Esophagus (tissue), 2 donors: Measurements from ENCODE around the gene DLGAP4. TPM values are rescaled to one million over a fixed set of nuclear protein-coding genes. Genes with fewer than 3 reads are reported as not detected.

Experiments used
- H3K27ac ChIP-seq, 2 donors: one replicate each; pipeline ENCODE4 v1.5.1; 2013; ENCODE audit warnings: low read depth in 2 of 2, mild to moderate bottlenecking in 2 of 2, inconsistent platforms in 1 of 2, low read length in 1 of 2, moderate library complexity in 1 of 2
- H3K27me3 ChIP-seq, 2 donors: one replicate each; pipeline ENCODE4 v1.6.1; 2013; ENCODE audit warnings: low read length in 2 of 2, control low read depth in 1 of 2, mild to moderate bottlenecking in 1 of 2; ENCODE audit not compliant: insufficient read depth in 2 of 2, control insufficient read depth in 1 of 2
- H3K36me3 ChIP-seq, 2 donors: one replicate each; pipeline ENCODE4 v1.6.1; 2013; ENCODE audit warnings: low read length in 1 of 2; ENCODE audit not compliant: control insufficient read depth in 2 of 2, insufficient read depth in 2 of 2
- H3K4me1 ChIP-seq, 2 donors: one replicate each; pipeline ENCODE4 v1.6.1; 2013; ENCODE audit warnings: low read length in 1 of 2; ENCODE audit not compliant: control insufficient read depth in 2 of 2, insufficient read depth in 2 of 2
- H3K4me3 ChIP-seq, 2 donors: one replicate each; pipeline ENCODE4 v1.5.1; 2013; ENCODE audit warnings: low read length in 2 of 2, mild to moderate bottlenecking in 2 of 2, low read depth in 1 of 2, moderate library complexity in 1 of 2
- H3K9me3 ChIP-seq, 2 donors: one replicate each; pipeline ENCODE4 v1.6.1; 2013; ENCODE audit warnings: mild to moderate bottlenecking in 2 of 2, low read depth in 1 of 2, low read length in 1 of 2, moderate library complexity in 1 of 2; ENCODE audit not compliant: control insufficient read depth in 2 of 2, insufficient read depth in 1 of 2
- WGBS, 2 donors: extraction: QIAGEN DNeasy Blood & Tissue Kit; methylation state at CpG; one replicate each; pipeline ENCODE4 v1.1.7; 2013; 5-methylcytosine and 5-hydroxymethylcytosine counted together
- polyA plus RNA-seq, 2 donors: library from polyadenylated mRNA; stranded (reverse); fragments of 200-250 nt; gene quantifications; one replicate each; pipeline ENCODE4 v1.2.3, GENCODE V29; 2013
- donor health status: healthy with polysubstance abuse.
- donor health status: Bipolar disorder and iron deficiency.

The DLGAP4 gene
- polyA plus RNA-seq, 2 donors = 15.8 to 24.3 TPM

GRCh38 chr20:36532822-36533221, 226.7 kb downstream of the DLGAP4 start:
- Histone ChIP-seq H3K36me3 (no peaks in the 10 kb centered on the region), H3K27me3 (no peaks in the 10 kb centered on the region), H3K9me3 (no peaks in the 10 kb centered on the region), H3K4me3 (no peak overlapping the region), H3K4me1 (no peaks in the 10 kb centered on the region), H3K27ac (no peak overlapping the region)
- WGBS, 2 donors = 70 to 78% methylated on average over 3 of the region's 3 CpGs

- Histone ChIP-seq H3K27ac (peak overlapping the region; percentile 21 to 58), H3K4me1 (peaks cover 0 to 2% of the 10 kb centered on the region in 2 donors), H3K9me3 (no peaks in the 10 kb centered on the region), H3K27me3 (no peaks in the 10 kb centered on the region), H3K4me3 (no peak overlapping the region), H3K36me3 (no peaks in the 10 kb centered on the region)
- WGBS, 2 donors = 68 to 81% methylated on average over 11 of the region's 11 CpGs
Observed at GRCh38 chr20:36538026-36538722, 232.0 kb downstream of the DLGAP4 start.

GRCh38 chr20:36540551-36541211, 234.5 kb downstream of the DLGAP4 start:
- 46 to 50% methylated on average over 39 to 41 of the region's 41 CpGs for WGBS, 2 donors
- peak overlapping the region; percentile 30 to 41 for H3K4me3 ChIP-seq

GRCh38 chr20:36541227-36541767, 235.2 kb downstream of the DLGAP4 start, which contains the start of gene MYL9:
TSS of gene MYL9 (plus strand) at chr20:36541519. CDS start at chr20:36544885, 3,366 bp downstream.
- H3K36me3 ChIP-seq = no peaks in the 10 kb centered on the region
- peak within 1 kb of the TSS; percentile 41 to 63 for H3K4me3 ChIP-seq
- H3K9me3 ChIP-seq = no peaks in the 10 kb centered on the region
- 4 to 9% methylated on average over 40 to 41 of the region's 41 CpGs for WGBS, 2 donors
- H3K27ac ChIP-seq = peak within 1 kb of the TSS; percentile 83 to 86
- H3K27me3 ChIP-seq = no peaks in the 10 kb centered on the region
- H3K4me1 ChIP-seq = peaks cover 0 to 5% of the 10 kb centered on the region in 2 donors

More at GRCh38 chr20:36540551-36541211, 234.5 kb downstream of the DLGAP4 start:
- no peaks in the 10 kb centered on the region for H3K36me3 ChIP-seq
- no peaks in the 10 kb centered on the region for H3K9me3 ChIP-seq
- H3K27me3 ChIP-seq = no peaks in the 10 kb centered on the region
- H3K4me1 ChIP-seq = peaks cover 0 to 5% of the 10 kb centered on the region in 2 donors
- peak overlapping the region; percentile 83 to 86 for H3K27ac ChIP-seq

GRCh38 chr20:36541768-36542488, 235.8 kb downstream of the DLGAP4 start:
- 30 to 51% methylated on average over 14 of the region's 14 CpGs for WGBS, 2 donors
- H3K4me1 ChIP-seq = peaks cover 0 to 7% of the 10 kb centered on the region in 2 donors
- no peaks in the 10 kb centered on the region for H3K9me3 ChIP-seq
- peak overlapping the region; percentile 80 to 86 for H3K27ac ChIP-seq
- peak overlapping the region; percentile 41 to 63 for H3K4me3 ChIP-seq
- H3K27me3 ChIP-seq = no peaks in the 10 kb centered on the region
- H3K36me3 ChIP-seq = peaks cover 0 to under 1% of the 10 kb centered on the region in 2 donors

GRCh38 chr20:36542516-36543183, 236.5 kb downstream of the DLGAP4 start:
- H3K36me3 ChIP-seq = peaks cover 0 to 2% of the 10 kb centered on the region in 2 donors
- peak overlapping the region; percentile 41 to 63 for H3K4me3 ChIP-seq
- 77% methylated on average over 10 of the region's 10 CpGs for WGBS, 2 donors
- peak overlapping the region; percentile 80 to 86 for H3K27ac ChIP-seq
- H3K4me1 ChIP-seq = peaks cover 0 to 7% of the 10 kb centered on the region in 2 donors
- H3K27me3 ChIP-seq = no peaks in the 10 kb centered on the region
- no peaks in the 10 kb centered on the region for H3K9me3 ChIP-seq

- Histone ChIP-seq H3K9me3 (no peaks in the 10 kb centered on the region), H3K4me3 (peak overlapping the region; percentile 41 to 63), H3K36me3 (peaks cover 3 to 6% of the 10 kb centered on the region in 2 donors), H3K27ac (peak overlapping the region; percentile 56 to 80), H3K4me1 (peaks cover 0 to 7% of the 10 kb centered on the region in 2 donors), H3K27me3 (no peaks in the 10 kb centered on the region)
- WGBS, 2 donors = 67 to 78% methylated on average over 14 of the region's 14 CpGs
Observed at GRCh38 chr20:36543184-36544133, 237.3 kb downstream of the DLGAP4 start.

GRCh38 chr20:36544134-36545018, 238.2 kb downstream of the DLGAP4 start:
- 57 to 70% methylated on average over 15 of the region's 15 CpGs for WGBS, 2 donors
- Histone ChIP-seq H3K36me3 (peaks cover 3 to 9% of the 10 kb centered on the region in 2 donors), H3K27ac (peak overlapping the region; percentile 56 to 80), H3K27me3 (no peaks in the 10 kb centered on the region), H3K4me3 (peak overlapping the region; percentile 5 to 41), H3K9me3 (no peaks in the 10 kb centered on the region), H3K4me1 (peaks cover 0 to 7% of the 10 kb centered on the region in 2 donors)
